Neural cell (in vitro differentiated cells): ENCODE data around the gene ATP2C2. TPM values are rescaled to one million over a fixed set of nuclear protein-coding genes. Genes with fewer than 3 reads are reported as not detected.

Source experiments
- H2AFZ ChIP-seq: fragments of 200-600, 300-800 bp; sonication (generic), shearing (Covaris generic); 2 replicates; pipeline ENCODE4 v1.6.0; 2014; ENCODE audit warnings: low read depth, mild to moderate bottlenecking, antibody characterized with exemption, low read length, moderate library complexity
- H3F3A ChIP-seq: fragments of 200-600 bp; shearing (Covaris generic); 2 replicates; pipeline ENCODE4 v1.6.1; 2016; ENCODE audit warnings: mild to moderate bottlenecking, moderate library complexity, mixed read lengths, antibody characterized with exemption, low read length; ENCODE audit not compliant: insufficient read depth, poor library complexity, severe bottlenecking
- H3K27ac ChIP-seq: fragments of 200-600, 300-800 bp; sonication (generic), shearing (Covaris generic); 2 replicates; pipeline ENCODE4 v1.5.1; 2014; ENCODE audit warnings: mild to moderate bottlenecking, low read length, moderate library complexity
- H3K27me3 ChIP-seq: fragments of 300-800, 200-600 bp; sonication (generic), shearing (Covaris generic); 2 replicates; pipeline ENCODE4 v1.6.0; 2014; ENCODE audit warnings: mild to moderate bottlenecking, low read depth, low read length, moderate library complexity; ENCODE audit not compliant: insufficient read depth
- H3K36me3 ChIP-seq: fragments of 300-800, 200-600 bp; sonication (generic), shearing (Covaris generic); 2 replicates; pipeline ENCODE4 v1.5.1; 2014; ENCODE audit warnings: mild to moderate bottlenecking, antibody characterized with exemption, low read length, moderate library complexity; ENCODE audit not compliant: insufficient read depth
- H3K4me2 ChIP-seq: fragments of 300-800, 200-600 bp; sonication (generic), shearing (Covaris generic); 2 replicates; pipeline ENCODE4 v1.6.0; 2014; ENCODE audit warnings: mild to moderate bottlenecking, low read length
- H3K4me3 ChIP-seq: fragments of 300-800, 200-600 bp; sonication (generic), shearing (Covaris generic); 2 replicates; pipeline ENCODE4 v1.5.1; 2014; ENCODE audit warnings: mild to moderate bottlenecking, low read length, moderate library complexity
- H3K79me2 ChIP-seq: fragments of 200-600 bp; shearing (Covaris generic); replicated peaks from 2 replicates; pipeline ENCODE4 v1.6.0; 2014; ENCODE audit warnings: mild to moderate bottlenecking, low read length, moderate library complexity; ENCODE audit not compliant: insufficient read depth
- H3K9ac ChIP-seq: fragments of 300-800, 200-600 bp; sonication (generic), shearing (Covaris generic); 2 replicates; pipeline ENCODE4 v1.6.1; 2016; ENCODE audit warnings: mild to moderate bottlenecking, low read length, mixed read lengths
- H3K9me2 ChIP-seq: fragments of 200-600 bp; shearing (Covaris generic); 2 replicates; pipeline ENCODE4 v1.6.1; 2016; ENCODE audit warnings: mild to moderate bottlenecking, low read length, mixed read lengths; ENCODE audit not compliant: insufficient read depth
- H3K9me3 ChIP-seq: fragments of 200-600, 300-800 bp; sonication (generic), shearing (Covaris generic); 2 replicates; pipeline ENCODE4 v1.6.1; 2016; ENCODE audit warnings: mild to moderate bottlenecking, mixed run types, low read length, moderate library complexity, mixed read lengths
- H4K20me1 ChIP-seq: fragments of 200-600 bp; shearing (Covaris generic); 2 replicates; pipeline ENCODE4 v1.6.1; 2016; ENCODE audit warnings: mild to moderate bottlenecking, mixed run types; ENCODE audit not compliant: insufficient read depth
- CTCF ChIP-seq: fragments of 450-650 bp; IDR thresholded peaks from 2 replicates; pipeline ENCODE4 v1.5.1; 2014; ENCODE audit warnings: antibody characterized with exemption, mild to moderate bottlenecking, moderate library complexity; ENCODE audit not compliant: poor library complexity, severe bottlenecking
- EP300 ChIP-seq: fragments of 450-650 bp; conservative IDR thresholded peaks from 2 replicates; pipeline ENCODE4 v1.6.1; 2014; ENCODE audit warnings: antibody characterized with exemption, mild to moderate bottlenecking, moderate library complexity; ENCODE audit not compliant: poor library complexity, severe bottlenecking
- EZH2 ChIP-seq: fragments of 200-600, 300-800 bp; shearing (Covaris generic), sonication (generic); IDR thresholded peaks from 2 replicates; pipeline ENCODE4 v1.6.1; 2014; ENCODE audit warnings: antibody characterized with exemption, low read length, borderline replicate concordance, mild to moderate bottlenecking; ENCODE audit not compliant: insufficient read depth, poor library complexity, severe bottlenecking
- MXI1 ChIP-seq: fragments of 450-650 bp; conservative IDR thresholded peaks from 2 replicates; pipeline ENCODE4 v1.6.1; 2014; ENCODE audit warnings: antibody characterized with exemption, mild to moderate bottlenecking; ENCODE audit not compliant: poor library complexity, severe bottlenecking
- POLR2AphosphoS5 ChIP-seq: IDR thresholded peaks from 2 replicates; pipeline ENCODE4 v1.6.1; 2012
- RAD21 ChIP-seq: fragments of 450-650 bp; conservative IDR thresholded peaks from 2 replicates; pipeline ENCODE4 v1.6.1; 2014; ENCODE audit warnings: antibody characterized with exemption, mild to moderate bottlenecking, moderate library complexity
- REST ChIP-seq: IDR thresholded peaks from 2 replicates; pipeline ENCODE4 v1.6.1; 2012; ENCODE audit warnings: borderline replicate concordance
- SMC3 ChIP-seq: fragments of 450-650 bp; conservative IDR thresholded peaks from 2 replicates; pipeline ENCODE4 v1.6.1; 2014; ENCODE audit warnings: antibody characterized with exemption, mild to moderate bottlenecking, moderate library complexity; ENCODE audit not compliant: poor library complexity
- TAF1 ChIP-seq: IDR thresholded peaks from 2 replicates; pipeline ENCODE4 v1.6.1; 2012; ENCODE audit warnings: low read depth
- polyA plus RNA-seq: library from polyadenylated mRNA; depleted of rRNA; stranded (reverse); fragments of >200 nt; gene quantifications from 2 replicates; pipeline ENCODE4 v1.2.3, GENCODE V29; 2014

Gene ATP2C2
- polyA plus RNA-seq, 1 donor from 2014 or later, result not detected

GRCh38 chr16:84360170-84360569, 8.2 kb upstream of the ATP2C2 start:
- Histone ChIP-seq H2AFZ (no peak overlapping the region), H4K20me1 (no peaks in the 10 kb centered on the region)
- TF ChIP-seq REST (no peak), RAD21 (no peak), POLR2AphosphoS5 (no peak), EZH2 (no peak), MXI1 (no peak), EP300 (no peak), CTCF (no peak), SMC3 (no peak), TAF1 (no peak)

GRCh38 chr16:84360748-84361147, 7.6 kb upstream of the ATP2C2 start:
- Histone ChIP-seq H3K79me2 (no peaks in the 10 kb centered on the region), H2AFZ (no peak overlapping the region), H3K36me3 (no peaks in the 10 kb centered on the region), H4K20me1 (no peaks in the 10 kb centered on the region), H3K9me3 (no peaks in the 10 kb centered on the region), H3K4me3 (no peak overlapping the region), H3F3A (no peaks in the 10 kb centered on the region), H3K27me3 (no peaks in the 10 kb centered on the region), H3K9me2 (no peaks in the 10 kb centered on the region), H3K27ac (no peak overlapping the region), H3K4me2 (no peak overlapping the region), H3K9ac (no peak overlapping the region)
- no peak for TF ChIP-seq SMC3

More at GRCh38 chr16:84360170-84360569, 8.2 kb upstream of the ATP2C2 start:
- no peaks in the 10 kb centered on the region for H3K9me3 ChIP-seq
- no peak overlapping the region for H3K9ac ChIP-seq
- no peaks in the 10 kb centered on the region for H3K36me3 ChIP-seq
- no peaks in the 10 kb centered on the region for H3F3A ChIP-seq
- no peak overlapping the region for H3K27ac ChIP-seq
- H3K27me3 ChIP-seq, result no peaks in the 10 kb centered on the region
- no peak overlapping the region for H3K4me2 ChIP-seq
- H3K79me2 ChIP-seq, result no peaks in the 10 kb centered on the region
- H3K4me3 ChIP-seq, result no peak overlapping the region
- no peaks in the 10 kb centered on the region for H3K9me2 ChIP-seq

- Histone ChIP-seq H2AFZ (no peak overlapping the region), H3K79me2 (no peaks in the 10 kb centered on the region), H3K9ac (no peak overlapping the region), H3K36me3 (no peaks in the 10 kb centered on the region), H3K27me3 (no peaks in the 10 kb centered on the region), H4K20me1 (no peaks in the 10 kb centered on the region), H3K9me3 (no peaks in the 10 kb centered on the region), H3K4me2 (no peak overlapping the region), H3F3A (no peaks in the 10 kb centered on the region), H3K27ac (no peak overlapping the region), H3K4me3 (no peak overlapping the region), H3K9me2 (no peaks in the 10 kb centered on the region)
- TF ChIP-seq REST (no peak), EP300 (no peak), RAD21 (no peak), POLR2AphosphoS5 (no peak), EZH2 (no peak), MXI1 (no peak), TAF1 (no peak), CTCF (no peak)
These were observed 6.8 kb upstream of the ATP2C2 start for GRCh38 chr16:84361546-84361945.
